Left lung (tissue), 10 donors: ENCODE results near the gene SLC7A8. TPM values are rescaled to one million over a fixed set of nuclear protein-coding genes. Genes with fewer than 3 reads are reported as not detected.

Source experiments
- ATAC-seq: fragments of 200-7000 bp; cut with Tn5 transposase; one replicate; pipeline ENCODE4 v1.9.1; 2020; ENCODE audit warnings: moderate library complexity
- DNase-seq, 4 donors: peaks; one replicate each; pipeline ENCODE4 v3.0.0-alpha.2; 2013 to 2020
- H3K27ac ChIP-seq, 2 donors: fragments of 200-600 bp; sonication (generic) in 1 of 2; one replicate each; pipeline versions ENCODE4 v1.5.0 to v1.8.0; 2020 to 2021
- H3K27me3 ChIP-seq, 2 donors: fragments of 200-600 bp; sonication (generic) in 1 of 2; one replicate each; pipeline versions ENCODE4 v1.5.0 to v1.8.0; 2020 to 2021
- H3K36me3 ChIP-seq, 2 donors: fragments of 200-600 bp; sonication (generic) in 1 of 2; one replicate each; pipeline versions ENCODE4 v1.5.0 to v1.8.0; 2020 to 2021
- H3K4me1 ChIP-seq, 2 donors: fragments of 200-600 bp; one replicate each; pipeline ENCODE4 v1.8.0; 2021
- H3K4me3 ChIP-seq, 2 donors: fragments of 200-600 bp; sonication (generic) in 1 of 2; one replicate each; pipeline versions ENCODE4 v1.5.0 to v1.8.0; 2020 to 2021; ENCODE audit warnings: mild to moderate bottlenecking in 1 of 2
- H3K9me3 ChIP-seq, 2 donors: fragments of 200-600 bp; sonication (generic) in 1 of 2; one replicate each; pipeline versions ENCODE4 v1.5.0 to v1.8.0; 2020 to 2021
- CTCF ChIP-seq, 2 donors: fragments of 200-600 bp; sonication (generic) in 1 of 2; IDR thresholded peaks; one replicate each; pipeline versions ENCODE4 v1.5.0 to v1.8.0; 2021; ENCODE audit warnings: antibody characterized with exemption in 2 of 2
- intact Hi-C, 2 donors: fragments of 100-400 bp; cut with DNase I; formaldehyde crosslinking; loops; one replicate each; pipeline versions ENCODE4 v1.11.2 to v1.14.2; 2022
- polyA plus RNA-seq, 6 donors: library from polyadenylated mRNA; unstranded; fragments of 120-200 nt; gene quantifications; one replicate each; pipeline ENCODE4 v1.2.1, GENCODE V29; 2013; ENCODE audit not compliant: insufficient read length in 6 of 6
- total RNA-seq, 2 donors: library from RNA; stranded (reverse); fragmentation: NEBNext Ultra II Directional; extraction: Animal tissue kit (Norgen Biotek cat#: 25700); gene quantifications; one replicate each; pipeline ENCODE4 v1.2.1, GENCODE V29; 2021
- donor health status: DM: no; HTN: yes; CAD: no.
- donor health status: DM: no; HTN: no; CAD: no.

The SLC7A8 gene
- total and polyA plus RNA-seq, 8 donors: 38.5 to 153 (median 124) TPM

- intact Hi-C loops: no loop called here
- peaks cover 22 to 60% of the 10 kb centered on the region in 2 donors for H3K4me1 ChIP-seq
- H3K27me3 ChIP-seq: no peaks in the 10 kb centered on the region
- ATAC-seq (no peak), DNase-seq (no peak)
- TF ChIP-seq CTCF (IDR thresholded peaks at IDR 0.05): no peak
- no peaks in the 10 kb centered on the region for H3K9me3 ChIP-seq
- H3K4me3 ChIP-seq: no peak overlapping the region
- H3K27ac ChIP-seq: peak overlapping the region in 1 of 2 donors; percentile 86
- no peaks in the 10 kb centered on the region for H3K36me3 ChIP-seq
Measured at GRCh38 chr14:23159532-23159931, 23.9 kb downstream of the SLC7A8 start.

- H3K4me3 ChIP-seq: no peak overlapping the region
- ATAC-seq (no peak), DNase-seq (no peak)
- no peaks in the 10 kb centered on the region for H3K27me3 ChIP-seq
- no peak overlapping the region for H3K27ac ChIP-seq
- TF ChIP-seq CTCF (IDR thresholded peaks at IDR 0.05): no peak
- intact Hi-C loops: no loop called here
- H3K36me3 ChIP-seq: no peaks in the 10 kb centered on the region
- no peaks in the 10 kb centered on the region for H3K9me3 ChIP-seq
- peaks cover 20 to 66% of the 10 kb centered on the region in 2 donors for H3K4me1 ChIP-seq
Measured at GRCh38 chr14:23158779-23159178, 24.7 kb downstream of the SLC7A8 start.

- Histone ChIP-seq H3K36me3 (no peaks in the 10 kb centered on the region), H3K27ac (peak overlapping the region; percentile 84 to 90), H3K9me3 (no peaks in the 10 kb centered on the region), H3K4me1 (peaks cover 17 to 41% of the 10 kb centered on the region in 2 donors), H3K27me3 (no peaks in the 10 kb centered on the region), H3K4me3 (no peak overlapping the region)
- peak in 3 of 4 donors; percentile 81 to 94 (median 84) for DNase-seq
- ATAC-seq: peak; percentile 80
- TF ChIP-seq CTCF (IDR thresholded peaks at IDR 0.05): no peak
- intact Hi-C loops: no loop called here
Measured at GRCh38 chr14:23154964-23155587, 28.4 kb downstream of the SLC7A8 start.

- no peak for TF ChIP-seq CTCF (IDR thresholded peaks at IDR 0.05)
- no peaks in the 10 kb centered on the region for H3K27me3 ChIP-seq
- no peaks in the 10 kb centered on the region for H3K36me3 ChIP-seq
- DNase-seq (peak in 2 of 4 donors; percentile 91 to 93), ATAC-seq (peak; percentile 91)
- peak overlapping the region; percentile 84 to 90 for H3K27ac ChIP-seq
- intact Hi-C loops: no loop called here
- H3K4me3 ChIP-seq: peak overlapping the region in 1 of 2 donors; percentile 24
- no peaks in the 10 kb centered on the region for H3K9me3 ChIP-seq
- peaks cover 17 to 32% of the 10 kb centered on the region in 2 donors for H3K4me1 ChIP-seq
Measured at GRCh38 chr14:23153851-23154796, 29.3 kb downstream of the SLC7A8 start.

GRCh38 chr14:23151342-23151741, 32.1 kb downstream of the SLC7A8 start:
- no peak overlapping the region for H3K4me3 ChIP-seq
- DNase-seq: no peak
- no peak for ATAC-seq
- TF ChIP-seq CTCF (IDR thresholded peaks at IDR 0.05): no peak
- peaks cover 17 to 33% of the 10 kb centered on the region in 2 donors for H3K4me1 ChIP-seq
- H3K9me3 ChIP-seq: no peaks in the 10 kb centered on the region
- no peaks in the 10 kb centered on the region for H3K27me3 ChIP-seq
- no peak overlapping the region for H3K27ac ChIP-seq
- intact Hi-C loops: no loop called here
- no peaks in the 10 kb centered on the region for H3K36me3 ChIP-seq
